ENCODE results near the gene ZNF697.
A peak's percentile ranks its signal among the peaks of the same experiment; 100 is the strongest.
"Not testable (repeated sequence)": the region's sequence is repeated elsewhere in the genome, so short reads cannot be mapped to it uniquely, and the experiment has no call there.

ZNF697 gene

GRCh38 chr1:119611701-119612113 is 36.4 kb downstream of the ZNF697 start:
- Mint-ChIP-seq H3K9me3 (no peaks in the 10 kb centered on the region), H3K4me1 (peaks cover 0 to 1% of the 10 kb centered on the region in 2 donors), H3K36me3 (no peaks in the 10 kb centered on the region), H3K27me3 (peaks cover 14 to 16% of the 10 kb centered on the region in 2 donors), H3K4me3 (no peak overlapping the region), H3K27ac (no peak overlapping the region)
- peak; percentile 47 for DNase-seq
- peak; percentile 51 for ATAC-seq (replicated peaks)

GRCh38 chr1:119608816-119609215 is 39.2 kb downstream of the ZNF697 start:
- not testable (repeated sequence) for H3K9me3 Mint-ChIP-seq; H3K4me3 Mint-ChIP-seq; H3K4me1 Mint-ChIP-seq; H3K27ac Mint-ChIP-seq; ATAC-seq (replicated peaks); DNase-seq; H3K36me3 Mint-ChIP-seq
- H3K27me3 Mint-ChIP-seq = peaks cover 21 to 27% of the 10 kb centered on the region in 2 donors

GRCh38 chr1:119607087-119607807 is 40.8 kb downstream of the ZNF697 start:
- H3K9me3 Mint-ChIP-seq; H3K36me3 Mint-ChIP-seq; ATAC-seq (replicated peaks); H3K27ac Mint-ChIP-seq; H3K4me1 Mint-ChIP-seq; H3K4me3 Mint-ChIP-seq; DNase-seq: not testable (repeated sequence)
- peaks cover 30 to 31% of the 10 kb centered on the region in 2 donors for H3K27me3 Mint-ChIP-seq

- peaks cover 23 to 24% of the 10 kb centered on the region in 2 donors for H3K27me3 Mint-ChIP-seq
- no peak overlapping the region for H3K4me3 Mint-ChIP-seq
- DNase-seq = no peak
- no peak for ATAC-seq (replicated peaks)
- no peaks in the 10 kb centered on the region for H3K36me3 Mint-ChIP-seq
- H3K9me3 Mint-ChIP-seq = no peaks in the 10 kb centered on the region
- H3K4me1 Mint-ChIP-seq = no peaks in the 10 kb centered on the region
- no peak overlapping the region for H3K27ac Mint-ChIP-seq
These were observed 41.7 kb downstream of the ZNF697 start for GRCh38 chr1:119606394-119606793.

DNA sequence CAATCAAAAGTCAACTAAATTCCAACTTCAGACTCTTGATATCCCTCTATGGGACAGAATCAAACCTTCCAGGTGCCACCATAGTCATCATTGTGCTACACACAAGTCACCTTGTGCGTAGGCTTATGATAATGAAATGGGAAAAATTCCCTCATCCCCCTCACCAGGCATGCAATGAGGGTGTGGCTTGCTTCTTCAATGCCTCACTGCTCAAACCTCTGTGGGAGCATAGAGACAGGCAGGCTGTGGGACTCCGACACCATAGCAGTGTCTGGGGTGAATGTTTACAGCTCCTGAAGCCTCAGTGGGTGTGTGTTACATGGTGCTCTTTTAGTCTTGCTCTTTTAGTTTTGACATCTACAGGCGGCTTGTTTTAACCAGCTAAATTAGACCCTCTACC is 42.4 kb downstream of the ZNF697 start:
- Mint-ChIP-seq H3K4me3 (no peak overlapping the region), H3K27ac (no peak overlapping the region), H3K4me1 (no peaks in the 10 kb centered on the region), H3K27me3 (peaks cover 18 to 20% of the 10 kb centered on the region in 2 donors), H3K9me3 (no peaks in the 10 kb centered on the region), H3K36me3 (no peaks in the 10 kb centered on the region)
- DNase-seq (no peak), ATAC-seq (replicated peaks) (no peak)

DNA sequence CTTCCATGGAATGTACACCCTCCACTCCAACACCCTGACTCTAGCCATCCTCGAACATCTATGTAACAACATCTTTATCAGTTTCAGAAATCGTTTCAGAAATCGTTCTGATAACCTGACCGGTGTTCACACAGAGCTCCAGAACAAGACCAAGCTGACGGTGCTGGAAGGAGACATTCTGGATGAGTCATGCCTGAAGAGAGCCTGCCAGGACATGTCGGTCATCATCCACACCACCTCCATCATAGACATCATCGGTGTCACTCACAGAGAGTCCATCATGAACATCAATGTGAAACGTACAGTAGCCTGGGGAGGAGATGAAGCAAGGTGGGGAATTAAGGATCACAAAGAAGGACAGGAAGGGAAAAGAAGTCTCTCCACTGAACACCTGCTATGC is 43.0 kb downstream of the ZNF697 start:
- not testable (repeated sequence) for H3K4me1 Mint-ChIP-seq; H3K4me3 Mint-ChIP-seq; H3K9me3 Mint-ChIP-seq; ATAC-seq (replicated peaks); H3K27ac Mint-ChIP-seq; H3K36me3 Mint-ChIP-seq; DNase-seq
- H3K27me3 Mint-ChIP-seq = peaks cover 17 to 18% of the 10 kb centered on the region in 2 donors

GRCh38 chr1:119603695-119604094 is 44.4 kb downstream of the ZNF697 start:
- H3K27ac Mint-ChIP-seq = no peak overlapping the region
- no peak overlapping the region for H3K4me3 Mint-ChIP-seq
- no peak for ATAC-seq (replicated peaks)
- no peaks in the 10 kb centered on the region for H3K9me3 Mint-ChIP-seq
- no peaks in the 10 kb centered on the region for H3K36me3 Mint-ChIP-seq
- no peaks in the 10 kb centered on the region for H3K4me1 Mint-ChIP-seq
- DNase-seq = no peak
- H3K27me3 Mint-ChIP-seq = peaks cover 17 to 18% of the 10 kb centered on the region in 2 donors

DNA sequence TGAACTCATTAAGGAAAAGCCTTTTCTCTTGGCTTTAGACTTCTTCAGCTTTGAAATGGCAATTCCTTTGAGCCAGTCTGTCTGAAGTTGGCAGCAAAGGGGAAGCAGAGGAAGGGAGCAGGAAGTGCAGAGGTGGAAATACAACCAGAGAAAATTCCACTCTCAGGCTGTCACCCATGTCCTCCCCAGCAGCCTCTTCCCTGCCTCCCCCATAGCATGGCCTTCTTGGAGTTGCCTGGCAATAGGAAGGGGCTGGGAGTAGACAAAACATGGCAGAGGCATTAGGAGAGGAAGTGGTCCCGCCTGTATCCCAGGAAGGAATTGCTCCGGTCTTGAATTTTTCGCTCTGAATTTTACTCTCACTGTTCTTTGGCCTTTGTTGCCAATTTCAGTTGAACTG is 44.8 kb downstream of the ZNF697 start:
- H3K9me3 Mint-ChIP-seq; H3K27ac Mint-ChIP-seq; H3K4me1 Mint-ChIP-seq; ATAC-seq (replicated peaks); H3K4me3 Mint-ChIP-seq; DNase-seq; H3K36me3 Mint-ChIP-seq: not testable (repeated sequence)
- H3K27me3 Mint-ChIP-seq = peaks cover 17 to 18% of the 10 kb centered on the region in 2 donors

DNA sequence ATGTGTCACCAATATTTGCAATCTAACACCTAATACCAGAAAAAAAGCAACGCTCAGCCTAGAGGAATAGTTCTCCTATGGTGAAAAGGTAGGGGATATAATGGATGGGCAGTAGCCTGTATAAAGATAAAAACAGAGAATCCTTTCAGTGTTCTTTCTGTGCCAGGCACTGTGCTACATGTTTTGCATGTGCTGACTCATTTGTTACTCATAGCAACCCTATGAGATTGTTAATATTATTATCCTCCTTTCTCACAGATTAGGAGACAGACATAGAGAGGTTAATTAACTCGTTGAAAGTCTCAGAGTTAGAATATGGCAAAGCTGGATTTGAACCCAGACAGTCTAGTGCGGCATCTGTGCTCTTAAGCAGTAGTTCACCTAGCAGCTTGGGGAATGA is 45.3 kb downstream of the ZNF697 start:
- H3K36me3 Mint-ChIP-seq; DNase-seq; H3K27ac Mint-ChIP-seq; H3K4me3 Mint-ChIP-seq; H3K9me3 Mint-ChIP-seq; ATAC-seq (replicated peaks); H3K4me1 Mint-ChIP-seq: not testable (repeated sequence)
- H3K27me3 Mint-ChIP-seq = peaks cover 17 to 18% of the 10 kb centered on the region in 2 donors

DNA sequence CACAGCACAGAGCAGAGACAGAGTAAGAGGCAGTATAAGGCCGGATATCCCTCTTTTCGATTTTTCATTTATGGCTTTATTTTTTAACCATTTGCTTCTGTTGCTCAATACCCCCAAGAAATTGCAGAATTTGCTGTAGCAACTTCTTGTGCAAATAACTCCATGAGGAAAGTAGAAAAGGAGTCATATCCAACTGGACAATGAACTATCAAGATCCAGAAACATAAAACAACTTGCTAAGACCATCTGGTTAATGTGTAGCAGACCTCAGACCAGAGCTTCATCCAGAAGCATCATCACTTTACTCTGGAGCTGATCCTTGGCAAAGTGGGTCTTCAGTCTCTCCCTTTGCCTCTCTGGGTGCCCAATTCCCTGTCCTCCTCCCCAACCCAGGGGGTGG is 45.9 kb downstream of the ZNF697 start:
- ATAC-seq (replicated peaks) = no peak
- Mint-ChIP-seq H3K36me3 (no peaks in the 10 kb centered on the region), H3K4me1 (no peaks in the 10 kb centered on the region), H3K9me3 (no peaks in the 10 kb centered on the region), H3K27ac (no peak overlapping the region), H3K4me3 (no peak overlapping the region), H3K27me3 (peaks cover 17 to 18% of the 10 kb centered on the region in 2 donors)
- no peak for DNase-seq

- H3K36me3 Mint-ChIP-seq = no peaks in the 10 kb centered on the region
- H3K4me1 Mint-ChIP-seq = no peaks in the 10 kb centered on the region
- peaks cover 8% of the 10 kb centered on the region in 2 donors for H3K27me3 Mint-ChIP-seq
- no peak overlapping the region for H3K4me3 Mint-ChIP-seq
- no peak overlapping the region for H3K27ac Mint-ChIP-seq
- H3K9me3 Mint-ChIP-seq = no peaks in the 10 kb centered on the region
- DNase-seq (no peak), ATAC-seq (replicated peaks) (no peak)
These were observed 47.1 kb downstream of the ZNF697 start for GRCh38 chr1:119600976-119601375.

DNA sequence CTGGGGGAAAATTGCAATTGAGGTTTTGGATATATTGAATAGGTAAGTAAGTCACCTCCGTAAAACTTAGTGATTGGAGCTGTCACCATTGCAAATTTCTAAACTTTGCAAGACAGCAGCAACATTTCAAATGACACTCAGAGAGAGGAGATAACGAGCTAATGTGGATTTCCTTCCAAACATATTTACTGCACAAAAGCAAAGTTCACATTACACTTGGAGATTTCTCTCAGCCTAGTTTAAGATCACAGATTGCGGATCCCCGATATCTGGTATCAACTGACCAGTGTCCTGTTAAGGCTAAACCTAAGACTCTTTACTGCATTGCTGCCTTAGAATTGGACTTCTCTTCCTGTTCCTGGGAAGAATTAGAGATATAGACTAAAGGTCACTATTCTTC is 47.5 kb downstream of the ZNF697 start:
- Mint-ChIP-seq H3K27me3 (peaks cover 8% of the 10 kb centered on the region in 2 donors), H3K36me3 (no peaks in the 10 kb centered on the region), H3K9me3 (no peaks in the 10 kb centered on the region), H3K4me1 (no peaks in the 10 kb centered on the region), H3K4me3 (no peak overlapping the region), H3K27ac (no peak overlapping the region)
- DNase-seq (no peak), ATAC-seq (replicated peaks) (no peak)

GRCh38 chr1:119595606-119596005 is 52.5 kb downstream of the ZNF697 start:
- no peaks in the 10 kb centered on the region for H3K36me3 Mint-ChIP-seq
- ATAC-seq (replicated peaks) = no peak
- H3K27me3 Mint-ChIP-seq = peaks cover 0 to 4% of the 10 kb centered on the region in 2 donors
- no peak overlapping the region for H3K27ac Mint-ChIP-seq
- H3K4me3 Mint-ChIP-seq = no peak overlapping the region
- no peaks in the 10 kb centered on the region for H3K4me1 Mint-ChIP-seq
- peaks cover 0 to 1% of the 10 kb centered on the region in 2 donors for H3K9me3 Mint-ChIP-seq
- no peak for DNase-seq

- Mint-ChIP-seq H3K4me3 (no peak overlapping the region), H3K27me3 (peaks cover 0 to 4% of the 10 kb centered on the region in 2 donors), H3K36me3 (no peaks in the 10 kb centered on the region), H3K9me3 (peaks cover 0 to 1% of the 10 kb centered on the region in 2 donors), H3K4me1 (no peaks in the 10 kb centered on the region), H3K27ac (no peak overlapping the region)
- DNase-seq (no peak), ATAC-seq (replicated peaks) (no peak)
These were observed 52.9 kb downstream of the ZNF697 start for GRCh38 chr1:119595168-119595567.

DNA sequence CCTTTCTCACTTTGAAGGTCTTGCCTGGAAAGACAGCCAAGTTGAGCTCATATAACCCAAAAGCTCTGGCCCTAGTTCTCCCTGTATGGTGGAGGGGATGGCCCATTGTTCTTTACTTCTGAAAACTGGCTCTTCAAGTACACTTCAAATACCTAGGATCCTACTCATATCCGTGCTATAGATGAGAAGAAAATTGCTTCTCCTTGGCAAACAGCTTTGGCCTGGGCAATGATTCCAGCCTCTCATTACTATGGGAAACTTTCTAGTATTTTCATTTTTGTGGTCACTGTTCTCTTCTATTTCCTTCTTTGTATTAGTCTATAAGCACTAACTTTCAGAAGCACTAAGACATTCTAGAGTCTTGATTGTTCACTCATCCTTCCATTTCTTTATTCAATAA is 53.7 kb downstream of the ZNF697 start:
- Mint-ChIP-seq H3K36me3 (no peaks in the 10 kb centered on the region), H3K27ac (no peak overlapping the region), H3K9me3 (peaks cover 0 to 1% of the 10 kb centered on the region in 2 donors), H3K4me3 (no peak overlapping the region), H3K4me1 (no peaks in the 10 kb centered on the region), H3K27me3 (peaks cover 0 to 4% of the 10 kb centered on the region in 2 donors)
- DNase-seq (no peak), ATAC-seq (replicated peaks) (no peak)
